ENCODE data around the gene LRMDA.

GRCh38 chr10:75776738-75777504, 345.5 kb downstream of the LRMDA start:
- no peak for TF ChIP-seq CTCF (IDR thresholded peaks at IDR 0.05; ENCODE audit: extremely low read depth in 1 of 2, insufficient read depth in 1 of 2, low read depth in 1 of 2, low read length in 2 of 2)
- no peak for TF ChIP-seq MAX (IDR thresholded peaks at IDR 0.05; ENCODE audit: insufficient read depth, insufficient read length)
- no peak for TF ChIP-seq POLR2AphosphoS5 (IDR thresholded peaks at IDR 0.05; ENCODE audit: insufficient read depth, low read depth, low read length)
- TF ChIP-seq EZH2 (IDR thresholded peaks at IDR 0.05; ENCODE audit: borderline replicate concordance, low read depth, low read length, severe bottlenecking): no peak
- no peak for TF ChIP-seq JUN (IDR thresholded peaks at IDR 0.05; ENCODE audit: borderline replicate concordance, insufficient read depth, insufficient read length, low read depth)
- no peak for TF ChIP-seq POLR2A (IDR thresholded peaks at IDR 0.05; ENCODE audit: low read depth, low read length)
- TF ChIP-seq FOS (IDR thresholded peaks at IDR 0.05; ENCODE audit: borderline replicate concordance, insufficient read depth, low read length): no peak
- TF ChIP-seq MYC (IDR thresholded peaks at IDR 0.05; ENCODE audit: low read depth, low read length): no peak
- TF ChIP-seq GATA2 (IDR thresholded peaks at IDR 0.05; ENCODE audit: insufficient read depth, insufficient read length, low read depth, low read length): no peak
